ENCODE results near the gene RBM44.

The RBM44 gene

DNA sequence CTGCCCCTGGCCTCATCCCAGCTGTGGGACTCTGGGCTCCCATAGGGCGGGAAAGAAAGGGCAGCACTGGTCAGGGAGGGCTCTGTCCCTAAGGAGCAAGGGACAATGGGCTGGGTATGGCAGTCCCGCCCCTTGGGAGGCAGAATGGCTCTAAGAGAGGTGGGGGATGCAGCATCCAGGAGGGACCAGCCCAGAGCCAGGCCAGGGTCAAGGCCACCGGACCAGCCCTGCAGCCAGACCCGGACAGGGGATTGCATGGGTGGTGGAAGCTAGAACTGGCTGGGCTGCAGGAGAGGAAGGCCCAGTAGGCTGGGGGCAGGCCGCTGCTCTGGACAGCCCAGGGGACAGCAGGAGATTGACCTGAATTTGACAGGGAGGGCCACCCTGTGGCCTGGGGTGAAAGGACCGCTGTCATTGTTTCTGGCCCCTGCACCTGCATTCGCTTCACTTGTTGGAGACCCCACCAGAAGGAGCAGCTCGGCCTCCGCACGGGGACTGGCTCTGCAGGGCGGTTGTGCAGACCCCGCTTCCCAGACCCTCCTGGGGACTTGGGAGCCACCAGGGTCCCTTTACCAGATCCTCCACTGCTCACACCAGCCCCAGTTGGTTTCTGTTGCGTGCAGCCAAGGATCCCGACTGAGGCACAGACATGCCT lies 75.4 kb downstream of the RBM44 start:
- no peak for FAIRE-seq

DNA sequence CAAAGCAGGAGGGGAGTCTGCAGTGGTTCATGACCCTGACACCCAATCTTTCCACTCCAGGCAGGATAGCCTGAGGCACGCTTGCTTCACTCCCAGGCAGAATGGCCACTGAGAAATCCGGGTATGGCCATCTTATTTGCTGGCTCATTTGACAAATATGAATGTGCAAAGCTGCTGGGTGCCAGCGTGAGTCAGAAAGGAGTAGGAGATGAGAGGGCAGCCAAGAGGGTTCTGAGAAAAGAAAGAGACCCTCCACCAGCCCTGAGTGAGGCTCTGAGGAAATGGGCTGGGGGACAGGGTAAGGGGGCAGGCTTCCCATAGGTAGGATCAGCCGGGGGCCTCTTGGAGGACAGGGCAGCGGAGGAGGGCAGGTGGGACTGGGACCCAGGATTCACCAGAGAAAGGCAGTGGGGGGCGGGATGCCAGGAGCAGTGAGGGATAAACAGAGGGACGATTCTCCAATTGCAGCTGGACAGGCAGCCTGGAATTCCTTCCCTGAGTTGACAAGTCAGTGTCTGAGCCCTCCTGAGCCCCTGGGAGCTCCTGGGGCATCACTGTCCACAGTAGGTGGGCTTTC lies 76.1 kb downstream of the RBM44 start:
- no peak for FAIRE-seq

DNA sequence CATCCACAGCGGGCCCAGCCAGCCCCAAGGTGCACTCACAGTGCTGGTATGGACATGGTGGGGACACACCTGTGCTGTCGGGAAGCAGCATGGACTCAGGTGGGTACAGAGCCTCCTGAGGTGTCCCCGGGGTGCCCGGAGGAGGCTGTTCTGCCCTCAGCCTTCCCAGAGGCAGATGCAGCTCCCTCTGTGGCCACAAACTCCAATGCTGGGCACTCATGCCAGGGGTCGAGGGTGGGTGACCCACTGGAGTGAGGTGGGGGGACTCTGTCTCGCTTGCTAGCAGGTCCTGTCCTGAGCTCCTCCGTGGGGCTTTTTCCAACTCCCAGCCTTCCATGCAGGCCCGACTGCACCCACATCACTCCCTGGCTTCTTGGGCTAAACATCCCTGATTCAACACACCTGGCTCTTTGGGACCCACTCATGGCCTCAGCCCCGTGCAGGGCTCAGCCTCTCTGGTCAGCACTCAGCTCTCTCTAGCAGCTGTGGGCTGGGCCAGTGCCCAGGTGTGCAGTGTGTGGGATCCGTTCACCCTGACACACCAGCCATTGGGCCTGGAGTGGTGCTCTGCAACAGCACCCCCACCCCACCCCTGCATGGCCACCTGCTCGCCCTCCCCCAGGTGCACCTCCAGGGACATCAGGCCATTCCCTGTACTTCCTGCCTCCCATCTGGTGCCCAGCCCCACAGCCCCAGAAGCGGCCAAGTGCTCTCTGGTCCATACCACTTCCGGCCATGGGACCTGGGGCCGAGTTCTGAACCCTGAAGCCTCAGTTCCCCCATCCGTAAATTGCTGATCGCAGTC lies 76.9 kb downstream of the RBM44 start:
- FAIRE-seq, result no peak

DNA sequence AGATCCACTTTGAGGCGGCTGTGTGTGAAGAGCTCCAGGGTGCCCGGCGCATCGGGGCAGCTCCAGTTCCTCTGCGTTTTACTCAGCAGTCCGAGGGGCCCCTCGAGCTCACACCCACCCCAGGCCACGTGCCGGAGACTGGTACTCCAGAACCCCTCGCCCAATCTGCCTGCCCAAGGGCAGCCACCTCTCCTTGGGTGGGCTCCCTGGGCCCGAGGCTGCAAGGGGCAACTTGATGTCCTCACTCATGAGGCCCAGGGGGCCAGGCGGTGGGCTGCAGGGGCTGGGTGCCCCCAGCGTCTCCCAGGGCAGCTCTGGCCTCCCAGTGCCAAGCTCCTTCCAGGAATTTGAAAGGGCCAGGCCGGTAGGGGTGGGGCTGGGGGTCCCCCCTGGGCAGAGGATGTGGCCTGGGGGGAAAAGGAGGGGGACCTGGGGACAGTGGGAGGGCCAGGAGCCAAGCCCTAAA lies 77.5 kb downstream of the RBM44 start:
- no peak for FAIRE-seq

DNA sequence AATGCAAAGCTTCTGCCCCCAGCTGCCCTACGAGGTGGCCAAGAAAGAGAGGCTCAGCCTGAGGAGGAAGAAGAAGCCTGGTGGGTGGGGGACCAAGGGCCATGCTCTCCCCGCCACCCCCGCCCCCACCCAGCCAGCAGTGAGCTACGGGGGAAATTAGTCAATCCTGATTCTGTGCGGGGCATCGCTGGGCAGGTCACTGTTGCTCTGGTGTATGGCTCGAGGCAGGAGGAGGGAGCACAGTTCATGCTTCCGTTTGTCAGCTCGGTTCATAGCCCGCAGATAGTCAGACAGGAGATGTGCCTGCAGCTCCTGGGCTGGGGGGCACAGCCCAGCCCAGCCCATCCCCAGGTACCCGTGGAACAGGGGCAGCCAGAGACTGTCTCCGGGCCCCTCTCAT lies 78.0 kb downstream of the RBM44 start:
- FAIRE-seq, result no peak

DNA sequence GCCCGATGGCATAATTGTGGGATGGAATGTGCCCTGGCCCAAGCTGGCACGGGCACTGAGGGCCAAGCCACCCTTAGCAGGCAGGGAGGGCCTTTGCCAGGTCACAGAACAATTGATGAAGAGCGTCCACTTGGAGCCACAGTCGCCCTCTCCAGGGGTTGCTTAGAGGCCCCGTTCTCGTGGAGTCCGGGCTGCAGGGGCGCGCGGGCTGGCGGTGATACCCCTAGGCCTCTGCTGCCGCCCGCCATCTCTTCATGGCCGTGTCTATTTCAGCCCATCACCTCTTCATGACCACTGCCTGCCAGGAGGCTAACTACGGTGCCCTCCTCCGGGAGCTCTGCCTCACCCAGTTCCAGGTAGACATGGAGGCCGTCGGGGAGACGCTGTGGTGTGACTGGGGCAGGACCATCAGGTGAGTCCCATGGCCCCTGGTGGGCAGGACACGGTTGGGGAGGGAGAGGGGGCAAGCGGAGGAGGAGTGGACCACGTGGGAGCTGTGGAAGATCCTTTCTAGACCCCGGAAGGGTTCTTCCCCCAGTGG lies 78.4 kb downstream of the RBM44 start:
- FAIRE-seq, result no peak

DNA sequence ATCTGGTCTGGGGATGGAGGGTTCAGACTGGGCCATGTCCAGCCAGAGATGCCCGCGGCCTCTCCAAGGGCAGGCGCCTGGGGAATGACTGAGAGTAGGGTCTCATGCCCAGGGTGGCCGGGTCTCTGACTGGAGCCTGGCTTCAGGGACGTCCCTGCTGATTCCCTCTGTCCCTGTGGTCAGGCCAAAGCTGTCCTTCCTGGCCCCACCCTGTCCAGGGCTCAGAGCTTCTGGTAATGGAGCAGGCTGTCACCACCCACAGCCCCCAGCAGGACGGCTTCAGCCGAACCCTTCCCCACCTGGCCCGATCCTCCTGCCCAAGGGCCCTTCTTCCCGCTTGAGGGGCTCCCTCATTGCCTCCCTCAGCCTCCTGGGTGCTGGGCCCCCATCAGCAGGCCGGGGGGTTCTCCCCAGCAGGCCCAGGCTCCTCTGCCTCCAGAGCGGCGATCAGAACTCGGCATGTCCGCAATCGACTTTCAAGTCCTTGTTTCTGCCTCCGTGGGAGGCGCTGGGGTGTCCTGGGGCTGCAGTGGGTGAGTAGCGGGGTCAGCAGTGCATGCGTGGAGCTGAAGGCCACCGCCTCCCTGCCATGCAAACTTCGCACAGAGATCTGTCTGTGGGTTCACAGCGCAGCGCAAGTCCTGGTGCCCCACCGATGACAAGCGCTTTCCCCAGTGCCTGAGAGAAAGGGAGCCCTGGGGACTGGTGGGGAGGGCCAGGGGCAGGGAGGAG lies 79.2 kb downstream of the RBM44 start:
- no peak for FAIRE-seq

DNA sequence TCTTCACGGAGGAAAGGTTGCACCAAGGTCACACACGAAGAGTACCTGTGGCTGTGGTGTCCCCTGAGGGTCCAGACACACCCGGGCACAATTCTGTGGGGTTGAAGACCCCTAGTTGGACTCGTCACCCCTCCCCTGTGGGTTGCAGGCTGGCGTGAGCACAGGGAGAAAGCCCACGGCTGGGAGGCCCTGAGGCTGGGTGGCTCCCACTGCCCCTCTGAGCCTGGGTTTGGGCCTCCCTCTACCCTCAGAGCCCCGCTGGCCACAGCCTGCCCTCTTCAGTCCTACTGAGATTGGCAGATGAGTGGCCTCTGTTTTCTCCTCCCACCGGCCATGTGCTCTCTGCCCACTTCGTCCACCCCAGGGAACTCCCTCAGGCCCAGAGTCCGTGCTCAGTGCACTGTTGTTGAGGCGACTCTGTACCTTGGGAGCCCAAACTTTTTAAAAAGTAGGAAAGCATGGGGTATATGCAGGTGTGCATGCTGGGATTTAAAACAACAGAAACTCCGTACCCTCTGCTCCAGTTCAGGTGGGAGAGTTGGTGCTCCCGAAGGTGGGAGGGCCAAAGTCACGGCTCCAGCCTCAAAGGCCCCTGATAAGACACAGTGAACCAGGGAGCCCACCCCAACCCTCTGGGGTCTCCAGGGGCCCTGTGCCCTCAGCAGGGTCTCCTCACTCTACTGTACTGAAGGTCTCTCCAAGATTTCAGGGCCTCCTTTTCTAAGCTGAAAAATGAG lies 79.9 kb downstream of the RBM44 start:
- no peak for FAIRE-seq

DNA sequence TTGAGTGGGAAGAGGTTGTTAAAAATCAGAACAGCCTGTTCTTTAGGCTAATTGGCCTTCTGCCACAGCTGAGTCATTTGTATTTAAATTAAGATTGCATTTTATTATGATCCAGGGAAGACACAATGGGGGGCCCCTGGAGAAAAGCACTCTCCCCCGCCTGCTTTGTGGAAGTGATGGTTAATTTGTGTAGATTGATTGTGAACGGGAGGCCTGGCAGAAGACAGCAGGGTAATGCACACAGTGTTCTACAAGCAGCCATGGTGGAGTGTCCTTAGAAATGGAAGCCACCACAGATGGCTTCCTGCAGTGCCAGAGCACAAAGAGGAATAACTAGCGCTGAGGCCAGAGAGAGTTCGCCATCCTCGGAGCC lies 80.5 kb downstream of the RBM44 start:
- no peak for FAIRE-seq

DNA sequence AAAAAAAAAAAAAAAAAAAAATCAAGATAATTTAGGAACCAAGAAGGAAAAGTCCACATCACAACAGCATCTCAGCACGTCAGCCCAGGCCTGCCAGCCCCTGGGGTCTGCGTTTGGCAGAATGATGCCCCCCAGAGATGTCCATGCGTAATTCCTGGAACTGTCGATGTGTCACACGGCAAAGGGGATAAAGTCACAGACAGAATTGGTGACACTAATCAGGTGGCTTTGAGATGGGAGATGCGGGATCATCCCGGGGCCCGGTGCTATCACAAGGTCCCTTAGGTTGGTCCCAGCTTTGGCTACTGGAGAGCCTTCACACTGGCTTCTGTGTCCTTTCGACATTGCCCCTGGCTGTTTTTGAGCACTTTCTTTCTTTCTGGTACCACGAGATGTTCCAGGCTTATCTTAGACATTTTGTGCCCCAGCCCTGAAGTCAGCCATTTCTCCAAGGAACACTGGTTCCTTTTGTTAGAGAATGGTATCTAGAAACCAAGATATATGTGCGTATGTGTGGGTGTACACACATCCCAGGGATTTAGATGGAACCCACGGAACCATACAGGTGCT lies 81.5 kb downstream of the RBM44 start:
- no peak for FAIRE-seq

DNA sequence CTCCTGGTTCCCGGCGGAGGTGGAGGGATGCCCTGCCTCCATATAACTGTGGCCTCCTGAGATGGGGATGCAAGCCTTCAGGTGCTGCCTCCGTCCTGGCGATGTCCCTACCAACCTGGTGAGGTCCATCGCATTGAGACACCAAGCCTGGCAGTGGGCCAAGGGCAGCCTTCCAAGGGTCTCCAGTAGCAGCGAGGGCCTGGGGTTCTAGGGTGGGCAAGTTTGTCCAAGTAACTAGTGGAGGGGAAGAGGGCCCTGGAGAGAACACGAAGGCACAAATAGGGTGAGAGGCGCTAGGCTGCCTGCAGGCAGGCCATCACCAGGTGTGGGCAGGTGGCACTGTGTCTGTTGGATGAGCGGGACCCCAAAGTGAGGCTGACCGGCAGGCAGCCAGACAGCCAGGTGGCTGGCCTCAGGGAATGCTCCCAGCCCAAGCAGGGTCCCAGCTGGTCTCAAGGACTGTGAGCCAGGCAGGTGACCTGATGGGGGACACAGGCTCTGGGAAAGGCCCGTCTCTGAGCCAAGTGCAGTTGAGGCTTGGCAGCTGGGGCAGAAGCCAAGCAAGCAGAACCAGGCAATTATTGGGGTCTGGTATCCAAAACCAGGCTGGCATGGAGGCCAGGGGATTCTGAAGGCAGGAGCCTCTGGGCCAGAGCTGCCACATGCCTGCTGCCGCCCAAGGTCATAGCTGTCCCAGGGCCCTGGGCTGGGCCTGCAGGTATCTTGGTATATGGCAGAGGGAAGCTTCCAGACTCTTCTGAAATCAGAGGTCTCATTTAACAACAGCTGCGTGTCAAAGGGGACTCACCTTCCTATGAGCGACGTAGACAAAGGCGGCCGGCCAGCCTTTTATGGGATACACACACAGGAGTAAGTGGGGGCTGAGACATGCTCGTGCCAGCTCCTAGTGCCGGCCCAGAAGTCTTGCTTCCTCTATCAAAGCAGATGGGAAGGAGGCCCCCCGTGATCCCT lies 84.2 kb downstream of the RBM44 start:
- FAIRE-seq, result no peak

DNA sequence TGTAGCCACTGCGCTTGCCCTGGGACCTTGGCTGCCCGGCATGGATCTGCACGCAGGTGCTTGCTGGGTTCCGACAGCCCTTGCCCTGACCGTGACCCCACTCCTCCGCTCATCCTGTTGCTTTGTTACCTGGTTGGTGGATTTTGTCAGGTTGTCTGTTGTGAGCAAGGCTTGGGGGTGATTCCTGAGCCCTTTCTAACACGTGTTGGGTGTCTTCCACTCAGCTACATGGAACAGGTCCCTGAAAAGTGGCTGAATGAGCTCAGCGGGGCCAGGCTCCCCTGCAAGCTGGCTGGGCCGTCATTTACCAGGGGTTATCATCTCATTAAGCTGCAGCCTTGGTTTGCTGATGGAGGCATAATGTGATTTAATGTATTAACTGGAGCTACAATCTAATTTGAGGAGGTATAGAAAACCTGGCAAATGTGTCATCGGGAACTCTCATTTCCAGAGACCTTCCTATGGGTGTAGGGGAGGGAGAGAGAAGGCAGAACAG lies 85.4 kb downstream of the RBM44 start:
- no peak for FAIRE-seq

DNA sequence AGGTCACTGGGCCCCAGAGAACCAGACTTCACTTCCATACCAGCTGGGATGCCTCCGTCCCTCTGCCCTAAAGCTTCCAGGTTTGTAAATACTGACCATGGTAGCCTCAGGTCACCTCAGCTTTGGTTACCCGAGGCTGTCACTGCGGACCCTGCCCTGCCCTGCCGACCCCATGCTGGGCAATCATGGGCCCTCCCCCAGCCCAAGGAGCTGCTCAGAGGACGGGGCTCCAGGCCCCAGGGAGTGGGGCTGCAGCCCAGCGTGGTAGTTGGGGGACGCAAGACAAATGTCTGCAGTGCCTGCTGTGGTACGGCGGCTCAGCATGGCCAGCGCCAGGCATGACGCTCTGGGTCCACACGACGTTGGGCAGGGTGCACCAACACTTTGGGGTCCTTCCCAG lies 86.1 kb downstream of the RBM44 start:
- no peak for FAIRE-seq

DNA sequence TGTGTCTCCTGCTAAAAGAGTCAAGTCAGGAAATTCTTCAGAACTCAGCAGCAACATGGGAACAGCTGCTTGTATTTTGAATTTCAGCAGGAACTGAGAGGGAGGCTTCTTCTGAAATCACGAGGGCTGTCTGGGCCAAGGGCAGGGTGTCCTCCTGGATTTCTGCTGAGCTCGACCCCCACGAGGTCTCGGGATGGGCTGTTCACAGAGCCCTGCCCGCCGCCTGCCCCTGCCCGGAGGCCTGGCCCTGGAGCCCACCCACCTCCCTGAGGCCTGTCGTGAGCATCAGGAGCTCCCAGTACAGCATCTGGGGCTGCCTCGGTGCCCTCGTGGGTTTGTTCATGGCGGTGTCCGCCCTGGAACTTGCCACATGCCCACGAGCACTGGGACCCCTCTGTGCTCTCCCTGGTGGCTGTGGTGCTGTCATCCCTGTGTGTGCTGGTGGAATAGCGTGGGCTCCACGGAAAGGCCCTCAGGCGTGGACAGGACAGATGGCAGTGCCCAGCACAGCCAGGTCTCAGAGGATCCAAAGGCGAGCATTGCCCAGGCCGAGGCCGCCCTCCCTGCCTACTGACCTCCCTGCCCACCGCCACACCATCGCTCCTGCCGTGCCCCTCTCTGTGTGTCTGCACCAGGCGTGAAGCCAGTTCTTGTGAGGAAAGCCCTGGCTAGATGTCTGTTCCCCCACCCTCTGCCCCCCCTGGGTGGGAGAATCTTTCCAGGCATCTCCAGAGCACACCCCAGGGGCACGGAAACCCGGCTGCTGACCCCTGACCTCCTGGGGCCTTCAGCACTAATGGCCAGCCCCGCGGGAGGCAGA lies 86.7 kb downstream of the RBM44 start:
- FAIRE-seq, result no peak

DNA sequence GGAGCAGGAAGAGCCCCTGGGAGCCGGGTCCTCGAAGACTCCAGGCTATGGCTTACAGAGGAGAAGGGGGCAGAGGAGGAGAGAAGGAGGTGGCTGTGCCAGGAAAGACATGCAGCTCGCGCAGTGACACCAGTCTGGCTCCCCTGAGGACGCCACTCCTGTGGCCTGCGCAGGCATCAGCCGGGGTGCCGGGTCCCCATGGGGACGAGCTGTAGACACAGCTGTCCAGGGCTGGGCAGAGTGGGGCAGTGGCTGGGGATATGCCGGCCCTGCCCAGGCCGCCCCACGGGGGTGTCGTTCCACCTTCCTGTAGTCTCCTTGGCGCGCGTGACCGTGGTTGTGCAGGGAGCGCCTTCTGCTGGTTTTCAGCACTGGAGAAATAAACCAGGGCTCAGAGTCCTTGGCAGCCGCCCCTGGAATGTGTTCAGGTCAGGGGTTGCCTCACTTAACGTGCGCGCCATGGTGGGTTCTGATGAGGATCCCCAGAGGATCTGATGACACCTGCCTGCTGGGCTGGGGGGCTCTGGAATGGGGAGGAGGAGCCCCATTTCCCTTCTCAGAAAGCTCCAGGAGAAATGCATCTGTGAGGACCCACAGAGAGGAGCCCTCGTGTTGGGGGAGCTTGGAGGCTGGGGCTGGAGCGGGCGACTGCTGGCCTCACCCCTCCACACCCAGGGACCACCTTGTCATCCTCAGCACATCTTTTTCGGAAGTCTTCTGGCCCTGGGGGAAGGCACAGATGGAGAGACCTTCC lies 87.5 kb downstream of the RBM44 start:
- FAIRE-seq, result no peak

DNA sequence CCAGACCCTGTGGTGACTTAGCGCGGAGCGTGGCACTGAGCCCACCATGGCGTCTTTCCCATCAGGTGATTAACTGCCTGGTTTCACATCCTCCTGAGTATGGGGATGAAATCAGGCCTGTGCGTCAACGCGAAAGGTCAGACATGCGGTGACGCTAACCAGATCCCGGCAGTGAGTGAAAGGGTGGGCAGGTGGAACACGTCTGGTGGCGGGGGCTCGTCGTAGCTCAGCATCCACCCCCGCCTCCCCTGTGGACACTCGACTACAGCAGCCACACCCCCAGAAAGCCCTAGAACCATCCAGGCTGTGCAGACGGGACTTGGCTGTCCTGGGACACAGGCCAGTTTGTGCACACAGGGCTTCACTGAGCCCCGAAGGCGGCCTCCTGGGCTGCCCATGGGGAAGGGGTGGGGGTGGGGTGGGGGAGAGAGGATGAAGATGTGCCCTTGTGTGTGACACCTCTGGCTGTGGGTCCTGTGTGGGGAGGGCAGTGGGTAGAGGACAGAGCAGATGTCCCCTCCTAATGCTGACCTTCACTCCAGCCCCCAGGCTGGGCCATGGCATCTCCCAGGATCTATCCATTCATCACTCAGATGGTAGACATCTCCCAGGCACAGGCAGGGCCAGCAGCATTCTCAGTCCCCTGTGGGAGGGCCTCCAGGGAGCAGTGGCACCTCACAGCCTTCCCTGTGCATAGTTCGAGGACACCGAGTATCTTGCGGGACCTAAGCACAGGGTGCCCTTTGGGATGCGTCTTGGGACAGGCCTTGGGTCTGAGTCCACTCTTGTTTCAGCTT lies 88.3 kb downstream of the RBM44 start:
- FAIRE-seq, result no peak

DNA sequence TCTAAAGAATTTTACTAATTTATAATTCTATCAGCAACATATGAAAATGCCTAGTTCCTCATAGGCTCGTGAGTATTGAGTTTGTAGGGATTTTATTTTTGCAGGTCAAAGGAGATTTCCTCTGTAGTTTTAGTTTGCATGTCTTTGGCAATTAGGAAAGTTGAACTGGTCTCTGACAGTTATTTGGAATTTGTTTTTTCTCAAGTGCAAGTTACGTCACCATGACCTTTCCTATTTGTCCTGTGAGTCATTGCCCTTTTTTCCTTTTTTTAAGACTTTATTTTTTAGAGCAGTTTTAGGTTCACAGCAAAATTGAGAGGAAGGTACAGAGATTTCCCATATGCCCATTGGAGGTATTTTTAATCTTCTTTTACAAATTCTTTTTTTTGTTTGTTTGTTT lies 89.8 kb downstream of the RBM44 start:
- no peak for FAIRE-seq

DNA sequence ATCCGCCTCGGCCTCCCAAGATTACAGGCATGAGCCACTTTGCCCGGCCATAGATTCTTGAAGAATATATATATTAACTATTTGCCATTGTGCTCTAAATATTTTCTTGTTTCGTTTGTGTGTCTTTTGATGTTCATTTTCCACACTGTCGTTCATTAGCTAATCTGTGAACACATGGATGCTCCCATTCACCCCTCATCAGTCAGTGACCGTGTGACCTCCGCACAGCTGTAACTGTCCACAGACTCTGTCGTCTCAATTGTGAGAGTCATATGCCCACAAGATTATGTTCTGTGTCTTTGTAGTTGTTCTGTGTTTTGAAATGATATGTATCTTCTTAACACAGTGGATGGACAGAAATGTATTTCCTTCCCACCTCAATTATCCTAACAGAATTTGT lies 90.4 kb downstream of the RBM44 start:
- FAIRE-seq, result no peak
